Activated effector memory CD4-positive, alpha-beta T cell treated with Interleukin-2 at 50 U/mL for 16 hours (primary cell): ENCODE data around the gene ANKRD9.

Experiments
- DNase-seq: peaks from one replicate; pipeline ENCODE4 v3.0.0-alpha.2; 2020

The ANKRD9 gene

DNA sequence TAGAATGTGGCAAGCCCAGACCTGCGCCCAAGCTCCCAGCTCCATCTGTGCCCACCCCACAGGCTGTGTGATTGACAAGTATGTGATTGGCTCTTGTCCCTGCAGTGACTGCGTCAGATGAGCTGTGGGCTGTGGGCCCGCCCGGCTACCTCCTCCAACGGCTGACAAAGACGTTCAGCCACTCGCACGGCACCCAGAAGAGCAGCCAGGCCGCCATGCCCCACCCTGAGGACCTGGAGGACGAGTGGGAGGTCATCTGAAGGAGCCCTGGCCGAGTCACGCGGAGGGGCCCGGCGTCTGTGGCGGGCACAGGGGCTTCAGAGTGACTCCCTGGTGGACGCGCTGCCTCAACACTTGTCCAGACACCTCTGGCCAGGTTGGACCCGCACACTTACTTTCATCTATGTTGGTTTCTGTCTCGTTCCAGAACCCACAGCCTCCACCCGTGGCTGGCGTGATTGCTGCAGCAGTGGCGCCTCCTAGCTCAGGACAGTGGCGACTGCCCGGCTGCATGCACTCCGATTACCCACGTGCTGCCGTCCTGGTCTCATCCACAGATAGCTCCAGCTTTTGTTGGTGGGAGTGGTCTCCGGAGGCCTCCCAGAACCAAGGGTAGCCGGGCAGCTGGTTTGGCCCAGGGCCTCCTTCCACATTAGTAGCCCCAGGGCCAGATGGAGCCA lies 11.4 kb downstream of the ANKRD9 start:
- no peak for DNase-seq

DNA sequence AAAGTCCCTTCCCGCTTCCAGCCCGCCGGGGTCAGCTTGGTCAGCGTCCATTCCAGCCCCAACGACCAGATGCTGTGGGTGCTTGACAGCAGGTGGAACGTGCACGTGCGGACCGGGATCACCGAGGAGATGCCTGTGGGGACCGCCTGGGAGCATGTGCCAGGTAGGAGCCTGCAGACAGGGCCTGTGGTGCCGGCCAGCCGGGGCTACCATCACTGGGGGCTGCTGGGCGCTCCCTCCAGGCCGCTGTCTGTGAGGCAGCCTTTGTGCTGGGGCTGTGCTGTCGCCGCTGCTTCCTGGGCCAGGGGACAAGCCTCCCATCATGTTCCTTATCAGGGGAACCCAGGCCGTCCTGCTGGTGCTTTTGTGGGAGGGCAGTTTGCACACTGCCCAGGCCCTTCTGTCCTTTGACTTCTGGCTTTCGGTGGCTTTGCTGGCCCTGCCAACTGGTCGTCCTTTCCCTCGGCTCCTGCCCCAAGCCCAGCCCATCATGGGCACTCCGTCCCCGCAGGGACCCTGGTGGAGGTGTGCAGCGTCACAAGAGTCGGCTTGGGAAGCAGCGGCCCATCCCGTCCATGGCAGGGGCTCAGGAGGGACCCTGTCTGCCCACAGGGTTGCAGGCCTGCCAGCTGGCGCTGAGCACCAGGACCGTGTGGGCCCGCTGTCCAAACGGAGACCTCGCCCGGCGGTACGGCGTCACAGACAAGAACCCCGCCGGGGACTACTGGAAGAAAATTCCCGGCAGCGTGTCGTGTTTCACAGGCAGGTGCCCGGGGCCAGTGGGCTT lies 12.4 kb downstream of the ANKRD9 start:
- no peak for DNase-seq

GRCh38 chr14:102496331-102496691 lies 13.3 kb downstream of the ANKRD9 start:
- no peak for DNase-seq

- no peak for DNase-seq
Observed at GRCh38 chr14:102495491-102496330, 13.9 kb downstream of the ANKRD9 start.

- DNase-seq, result no peak
Observed at GRCh38 chr14:102493585-102493984, 16.0 kb downstream of the ANKRD9 start.

DNA sequence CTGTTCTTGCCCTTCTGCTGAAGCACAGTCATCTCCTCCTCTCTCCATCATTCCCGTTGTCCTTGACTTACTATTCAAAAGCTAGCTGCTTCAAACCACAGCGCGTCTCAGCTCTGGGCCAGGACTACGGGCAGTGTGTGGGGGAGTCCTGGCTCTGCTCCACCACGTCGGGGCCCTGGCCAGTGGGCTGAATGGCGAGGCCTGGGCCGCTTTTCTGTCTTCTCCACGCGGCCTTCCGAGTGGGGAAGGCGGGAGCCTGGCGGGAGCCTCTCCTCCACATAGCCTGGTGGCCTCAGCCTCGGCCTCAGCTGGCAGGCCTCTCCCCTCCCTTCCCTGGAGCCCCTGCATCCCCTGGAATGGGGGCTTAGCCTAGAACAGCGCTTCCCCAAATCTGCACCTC lies 16.5 kb downstream of the ANKRD9 start:
- no peak for DNase-seq

DNA sequence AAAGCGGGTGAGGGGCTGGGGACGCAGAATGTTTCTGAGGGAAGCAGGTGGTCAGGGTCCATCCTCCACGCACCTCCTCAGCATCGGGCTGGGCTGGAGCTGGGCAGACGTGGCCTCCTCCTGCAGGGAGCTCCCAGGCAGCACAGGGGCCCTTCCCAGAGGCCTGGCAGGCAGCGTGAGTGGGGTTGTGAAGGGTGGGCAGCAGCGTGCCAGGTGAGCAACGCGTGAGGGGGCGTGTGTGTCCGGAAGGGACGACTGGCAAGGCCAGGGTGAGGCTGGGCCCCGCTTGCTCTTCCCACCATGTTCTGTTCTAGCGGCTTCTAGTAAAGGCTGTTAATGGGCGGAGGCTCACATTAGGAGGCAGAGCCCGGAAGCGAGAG lies 17.1 kb downstream of the ANKRD9 start:
- DNase-seq, result no peak

GRCh38 chr14:102491786-102492530 lies 17.6 kb downstream of the ANKRD9 start:
- no peak for DNase-seq

- no peak for DNase-seq
Observed at GRCh38 chr14:102491366-102491765, 18.2 kb downstream of the ANKRD9 start.

DNA sequence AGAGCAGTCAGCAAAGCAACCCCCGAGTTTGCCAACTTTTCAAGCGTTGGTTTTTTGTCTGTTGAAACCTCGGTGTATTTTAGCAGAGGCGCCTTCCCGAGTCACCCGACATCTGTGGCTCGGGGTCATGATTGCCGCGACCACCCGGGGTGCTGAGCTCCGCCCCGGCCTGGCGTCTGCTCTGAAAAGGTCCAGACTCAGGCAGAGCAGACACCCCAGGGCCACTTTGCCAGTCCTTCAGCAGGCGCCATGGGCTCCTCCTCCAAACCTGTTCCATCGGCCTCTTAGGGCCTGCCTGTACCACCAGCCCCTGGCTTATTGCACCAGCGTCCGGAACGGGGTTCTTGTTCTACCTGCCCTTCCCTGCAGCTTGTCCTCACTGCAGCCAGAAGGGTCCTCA lies 19.1 kb downstream of the ANKRD9 start:
- no peak for DNase-seq

DNA sequence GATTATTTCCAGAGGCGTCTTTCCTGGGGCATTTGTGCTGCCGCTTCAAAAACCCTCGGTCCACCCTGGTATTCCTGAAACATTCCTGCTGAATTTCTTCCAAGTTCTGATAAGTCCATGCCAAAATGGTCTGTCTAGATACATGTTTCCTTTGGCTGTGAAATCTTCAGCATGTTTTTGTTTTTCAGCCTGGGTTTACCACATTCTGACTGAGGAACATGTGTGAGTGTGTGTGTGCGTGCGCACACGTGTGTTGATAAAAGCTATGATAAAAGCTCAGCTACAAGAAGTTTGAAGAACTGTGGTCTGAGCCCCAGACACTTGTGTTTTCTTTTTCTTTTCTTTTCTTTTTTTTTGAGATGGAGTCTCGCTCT lies 22.4 kb downstream of the ANKRD9 start:
- no peak for DNase-seq

DNA sequence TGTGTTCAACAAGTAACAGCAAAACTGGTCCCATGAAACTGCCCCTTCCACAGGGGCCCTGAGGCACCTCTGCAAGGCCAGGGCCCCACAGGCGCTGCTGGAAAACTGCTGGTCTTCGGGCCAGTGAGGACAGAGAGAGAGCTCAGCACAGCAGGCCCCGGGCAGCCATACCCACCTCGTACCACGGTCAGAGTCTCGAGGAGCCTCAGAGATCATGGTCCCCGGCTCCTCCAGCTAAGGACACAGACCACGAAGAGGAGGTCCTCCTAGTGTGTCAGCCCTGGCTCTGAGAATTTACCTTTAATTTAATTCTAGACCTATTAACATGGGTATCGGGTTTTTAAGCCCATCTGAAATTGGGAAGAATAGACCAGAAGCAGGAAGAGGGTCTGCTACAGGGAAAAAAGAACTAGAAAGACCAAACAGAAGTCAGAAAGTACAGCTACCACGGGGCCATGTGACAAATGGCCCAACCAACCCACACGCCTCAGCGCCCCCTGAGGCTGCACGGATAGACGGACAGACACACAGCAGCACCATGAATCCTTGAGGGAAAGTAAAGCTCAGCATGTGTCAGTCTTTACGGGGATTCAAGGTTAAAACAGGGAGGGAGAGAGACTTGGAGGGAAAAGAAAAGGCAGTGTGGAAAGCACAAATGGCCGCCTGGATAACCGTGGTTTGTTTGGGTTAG lies 22.9 kb downstream of the ANKRD9 start:
- DNase-seq, result no peak

- DNase-seq, result no peak
Observed at GRCh38 chr14:102485693-102486512, 23.7 kb downstream of the ANKRD9 start.

DNA sequence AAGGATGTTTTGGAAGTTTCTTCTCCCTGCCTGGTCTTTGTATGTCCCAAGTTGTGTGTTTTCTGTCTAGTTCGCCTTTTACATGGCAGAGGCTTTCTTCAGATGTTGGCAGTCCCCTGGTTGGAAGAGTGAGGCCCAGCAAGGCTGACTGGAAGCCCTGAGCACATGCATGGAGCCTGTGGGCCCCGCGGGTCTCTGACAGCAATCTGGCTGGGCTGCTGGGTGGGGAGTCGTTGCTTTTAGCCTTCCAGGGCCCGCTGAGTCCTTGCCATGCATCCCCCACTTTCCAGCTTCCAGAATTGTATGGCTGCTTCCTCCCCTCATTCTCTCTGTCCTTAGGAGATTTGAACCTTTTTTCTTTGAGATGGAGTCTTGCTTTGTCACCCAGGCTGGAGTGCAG lies 25.3 kb downstream of the ANKRD9 start:
- DNase-seq, result no peak

DNA sequence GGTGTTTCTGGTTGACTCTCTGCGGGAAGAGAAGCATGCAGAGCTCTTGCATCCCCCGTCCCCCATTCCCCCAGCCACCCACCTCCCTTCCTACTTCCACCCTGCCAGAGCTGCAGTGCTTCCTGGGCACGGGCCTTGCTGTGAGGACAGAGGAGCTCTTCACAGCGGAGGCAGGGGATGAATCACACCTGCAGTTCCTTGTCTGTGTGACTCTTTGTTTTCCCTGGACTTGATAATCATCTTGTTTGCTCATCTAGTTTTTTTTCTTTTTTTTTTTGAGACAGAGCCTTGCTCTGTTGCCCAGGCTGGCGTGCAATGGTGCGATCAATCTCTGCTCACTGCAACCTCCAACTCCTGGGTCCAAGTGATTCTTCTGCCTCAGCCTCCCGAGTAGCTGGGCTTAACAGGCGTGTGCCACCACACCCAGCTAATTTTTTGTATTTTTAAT lies 27.8 kb downstream of the ANKRD9 start:
- no peak for DNase-seq

- DNase-seq, result no peak
Observed at GRCh38 chr14:102481371-102481770, 28.2 kb downstream of the ANKRD9 start.

GRCh38 chr14:102479777-102480176 lies 29.8 kb downstream of the ANKRD9 start:
- DNase-seq, result no peak

- DNase-seq, result no peak
Observed at GRCh38 chr14:102479107-102479506, 30.5 kb downstream of the ANKRD9 start.

DNA sequence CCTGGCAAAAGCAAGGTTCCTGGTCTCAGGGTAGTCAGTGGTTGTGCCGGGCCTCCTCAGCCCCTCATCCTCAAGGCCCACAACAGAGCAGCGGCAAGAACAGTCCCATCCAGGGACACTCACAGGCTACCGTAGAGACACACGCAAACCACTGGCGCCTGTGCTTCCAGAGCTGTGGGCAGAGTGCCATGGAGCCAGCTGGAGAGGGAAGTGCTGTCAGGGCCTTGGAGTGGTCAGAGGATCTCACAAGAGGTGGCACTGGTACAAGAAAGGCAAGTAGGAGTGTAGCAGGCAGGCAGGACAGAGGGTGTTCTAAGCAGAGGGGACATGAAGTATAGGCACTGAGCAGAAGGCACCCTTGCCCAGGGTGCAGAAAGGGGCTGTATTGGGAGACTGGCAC lies 34.6 kb downstream of the ANKRD9 start:
- DNase-seq, result no peak

DNA sequence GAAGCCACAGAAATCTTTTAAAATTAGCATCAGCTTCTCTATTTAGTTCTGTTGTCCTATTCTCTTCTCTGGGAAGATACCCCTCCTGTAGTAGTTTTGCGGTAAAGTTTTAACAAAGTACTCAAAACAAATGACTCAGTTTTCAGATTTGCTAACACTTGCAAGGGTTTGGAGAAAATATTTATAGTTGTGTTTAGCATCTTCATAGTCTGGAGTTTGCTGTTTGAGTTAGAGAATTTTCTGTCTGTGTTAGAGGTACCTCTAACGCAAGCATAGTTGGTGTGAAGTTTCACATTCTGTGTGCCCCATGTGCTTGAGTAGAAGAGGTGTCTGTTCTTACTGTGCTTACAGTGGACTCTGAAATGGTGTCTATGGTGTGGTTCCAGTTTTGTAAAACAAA lies 36.0 kb downstream of the ANKRD9 start:
- DNase-seq, result no peak

DNA sequence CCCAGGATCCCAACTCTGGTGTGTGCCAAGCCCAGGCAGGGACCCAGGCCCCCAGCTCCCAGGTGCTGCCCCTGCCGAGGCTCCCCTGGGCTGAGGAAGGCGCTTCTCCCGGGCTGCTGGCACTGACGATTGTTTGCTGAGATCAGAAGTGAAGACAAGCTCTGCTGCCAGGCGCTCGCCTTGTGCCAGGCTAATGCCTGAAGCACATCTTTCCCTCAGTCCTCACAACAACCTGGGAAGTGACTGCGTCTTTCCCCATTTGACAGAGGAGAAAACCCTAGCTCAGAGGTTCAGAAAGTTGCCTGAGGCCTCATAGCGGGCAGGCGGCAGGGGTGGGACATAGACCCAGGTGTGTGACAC lies 36.8 kb downstream of the ANKRD9 start:
- no peak for DNase-seq
